ENCODE measurements around the gene DLK1.
A peak's percentile ranks its signal among the peaks of the same experiment; 100 is the strongest.

The DLK1 gene

GRCh38 chr14:100734031-100734990 is 7.6 kb downstream of the DLK1 start:
- no peak for DNase-seq

- no peak for DNase-seq
Observed at GRCh38 chr14:100735271-100735670, 8.6 kb downstream of the DLK1 start.

GRCh38 chr14:100736269-100737180 is 9.8 kb downstream of the DLK1 start:
- DNase-seq, result no peak

DNA sequence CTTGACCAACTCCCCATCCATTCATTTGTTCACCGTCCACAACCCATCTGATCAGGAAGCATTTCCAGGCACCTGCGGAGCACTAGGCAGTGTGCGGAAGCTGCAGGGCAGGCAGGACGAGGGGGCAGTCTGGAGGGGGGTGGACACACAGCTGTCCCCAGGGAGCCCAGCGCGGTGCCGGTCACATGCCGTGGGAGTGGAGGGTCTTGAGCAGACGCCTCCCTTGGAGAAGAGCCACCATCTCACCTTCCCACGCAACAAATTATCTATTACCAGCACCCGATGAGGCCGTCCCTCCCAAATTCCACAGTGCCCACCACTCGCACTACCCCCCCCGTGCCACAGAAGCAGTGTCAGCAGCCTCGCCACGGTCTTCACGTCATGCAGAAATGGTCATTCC is 10.8 kb downstream of the DLK1 start:
- no peak for DNase-seq

- DNase-seq, result no peak
Observed at GRCh38 chr14:100738269-100738691, 11.6 kb downstream of the DLK1 start.

GRCh38 chr14:100738704-100739131 is 12.0 kb downstream of the DLK1 start:
- DNase-seq, result no peak

DNA sequence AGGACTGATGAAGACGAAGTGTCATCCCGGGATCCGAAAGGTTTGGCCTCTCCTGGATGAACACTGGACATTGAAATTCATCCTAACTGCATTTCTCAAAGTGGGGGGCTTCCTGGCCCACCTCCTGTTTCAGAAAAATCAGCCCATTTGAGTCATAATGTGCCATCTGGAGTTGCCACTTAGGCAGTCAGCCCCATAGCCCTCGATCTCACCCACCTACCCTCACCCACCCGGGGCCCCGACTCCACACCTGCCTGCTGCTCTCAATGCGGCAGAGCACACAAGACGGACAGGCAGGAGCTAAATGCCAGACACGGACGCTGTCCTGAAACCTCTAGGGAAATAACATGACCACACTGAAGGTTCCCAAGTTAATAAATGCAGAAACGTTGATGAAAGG is 12.6 kb downstream of the DLK1 start:
- peak in 1 of 2 experiments; percentile 54 for DNase-seq

GRCh38 chr14:100740196-100740825 is 13.6 kb downstream of the DLK1 start:
- DNase-seq, result no peak

- DNase-seq, result no peak
Observed at GRCh38 chr14:100740929-100741328, 14.2 kb downstream of the DLK1 start.

GRCh38 chr14:100741966-100742365 is 15.3 kb downstream of the DLK1 start:
- DNase-seq, result no peak

DNA sequence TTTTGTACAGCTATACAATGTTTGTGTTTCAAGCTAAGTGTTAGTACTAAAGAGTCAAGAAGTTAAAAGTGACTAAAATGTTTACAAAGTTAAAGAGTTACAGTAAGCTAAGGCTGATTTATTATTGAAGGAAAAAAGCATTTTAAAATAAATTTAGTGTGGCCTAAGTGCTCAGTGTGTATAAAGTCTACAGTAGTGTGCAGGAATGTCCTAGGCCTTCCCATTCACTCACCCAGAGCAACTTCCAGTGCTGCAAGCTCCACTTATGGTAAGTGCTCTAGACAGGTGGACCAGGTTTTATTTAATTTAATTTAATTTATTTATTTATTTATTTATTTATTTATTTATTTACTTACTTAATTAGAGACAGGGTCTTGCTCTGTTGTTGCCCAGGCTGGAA is 19.6 kb downstream of the DLK1 start:
- no peak for DNase-seq

DNA sequence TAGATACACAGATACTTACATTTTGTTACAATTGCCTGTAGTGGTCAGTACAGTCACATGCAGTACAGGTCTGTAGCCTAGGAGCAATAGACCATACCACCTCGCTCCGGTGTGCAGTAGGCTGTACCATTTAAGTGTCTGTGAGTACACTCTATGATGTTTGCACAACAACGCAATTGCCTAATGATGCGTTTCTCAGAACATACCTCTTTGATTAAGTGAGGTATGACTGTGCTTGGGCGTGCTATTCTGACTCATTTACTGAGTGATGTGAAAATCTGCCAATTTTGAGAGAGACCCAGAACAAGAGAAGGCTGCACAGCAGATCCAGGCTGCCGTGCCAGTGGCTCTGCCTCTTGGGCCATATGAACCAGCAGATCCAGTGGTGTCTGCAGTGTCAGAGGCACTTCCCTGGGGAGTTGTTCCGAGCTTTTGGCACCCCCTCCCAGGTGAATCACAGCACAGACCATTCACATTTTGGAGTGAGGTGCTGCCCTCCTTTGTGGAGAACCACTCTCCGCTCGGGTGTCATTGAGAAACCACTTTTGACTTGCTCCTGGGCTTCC is 20.4 kb downstream of the DLK1 start:
- no peak for DNase-seq

GRCh38 chr14:100747736-100748135 is 21.0 kb downstream of the DLK1 start:
- no peak for DNase-seq

- DNase-seq, result no peak
Observed at GRCh38 chr14:100748403-100748802, 21.7 kb downstream of the DLK1 start.

DNA sequence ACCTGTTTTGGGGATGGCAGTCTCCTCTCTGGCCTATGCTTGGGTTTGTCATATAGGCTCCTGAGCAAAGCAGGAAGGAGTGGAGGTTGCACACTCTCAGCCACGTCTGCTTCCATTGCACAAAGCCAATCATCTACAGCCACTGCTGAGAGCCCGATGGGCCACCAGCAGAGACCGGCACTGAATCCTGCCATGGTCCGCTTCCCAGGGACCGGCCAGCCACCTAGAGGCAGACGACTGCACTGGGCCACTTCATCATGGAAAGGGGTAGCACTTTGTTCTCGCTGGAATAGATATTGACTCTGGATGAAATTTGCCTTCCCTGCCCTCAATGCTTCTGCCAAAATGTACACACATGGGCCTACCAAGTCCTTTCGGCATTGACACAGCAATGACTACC is 22.3 kb downstream of the DLK1 start:
- no peak for DNase-seq

GRCh38 chr14:100749967-100750597 is 23.4 kb downstream of the DLK1 start:
- no peak for DNase-seq

DNA sequence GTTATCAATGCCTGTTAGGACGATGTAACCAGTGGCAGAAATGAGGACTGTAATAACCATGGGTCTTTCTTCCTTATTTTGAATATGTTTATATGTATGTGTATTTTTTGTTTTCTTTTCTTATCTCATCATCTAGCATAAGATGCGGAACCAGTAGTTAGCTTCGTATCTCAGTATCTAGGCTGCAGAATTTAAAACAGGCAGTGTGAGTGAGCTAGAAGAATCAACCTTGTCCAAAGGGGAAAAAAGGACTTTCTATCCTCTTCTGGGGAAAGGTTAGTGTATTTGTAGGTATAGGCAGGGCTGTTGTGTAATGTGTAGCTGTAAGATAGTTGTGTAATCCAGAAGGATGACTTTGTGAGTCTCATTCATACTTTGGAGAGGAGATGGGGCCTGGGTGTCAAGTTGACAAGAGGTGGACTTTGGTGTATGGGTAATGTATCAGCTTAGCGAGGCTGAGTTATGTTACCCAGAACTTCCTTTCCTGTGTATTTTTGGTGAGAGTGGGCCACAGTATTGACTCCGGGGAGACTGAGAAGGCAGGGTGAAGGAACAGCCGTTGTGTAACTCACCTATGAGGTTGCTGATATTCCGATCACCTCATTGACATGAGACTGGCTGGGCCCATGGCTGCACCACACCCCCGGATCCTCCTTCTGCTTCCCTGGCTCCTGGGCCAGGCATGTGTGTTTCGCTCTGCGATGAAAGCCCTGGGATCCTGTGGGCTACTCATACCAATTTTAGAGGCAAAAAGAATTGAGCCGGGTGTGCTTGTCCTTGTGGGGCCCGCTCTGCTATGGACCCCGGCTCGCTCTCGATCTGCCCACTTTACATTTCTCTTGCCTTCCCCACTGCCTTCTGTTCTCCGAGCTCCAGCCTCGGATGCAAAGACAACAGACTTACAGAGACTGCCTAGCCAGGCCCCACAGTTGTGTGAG is 24.3 kb downstream of the DLK1 start:
- no peak for DNase-seq

- DNase-seq, result no peak
Observed at GRCh38 chr14:100754020-100754419, 27.3 kb downstream of the DLK1 start.

DNA sequence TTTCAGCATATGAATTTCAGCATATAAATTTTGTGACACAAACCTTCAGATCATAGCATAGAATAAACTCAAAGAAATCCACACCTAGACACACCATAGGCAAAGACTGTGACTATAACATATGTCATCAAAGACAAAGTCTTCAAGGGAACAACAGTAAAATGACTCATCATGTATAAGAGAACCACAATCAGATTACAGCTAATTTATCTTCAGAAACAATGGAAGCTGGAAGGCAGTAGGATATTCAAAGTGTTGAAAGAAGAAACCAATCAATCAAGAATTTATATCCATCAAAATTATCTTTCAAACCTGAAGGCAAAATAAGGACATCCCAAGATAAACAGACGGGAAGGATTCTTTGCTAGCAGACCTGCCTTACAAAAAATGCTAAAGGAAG is 29.0 kb downstream of the DLK1 start:
- DNase-seq, result no peak

GRCh38 chr14:100761481-100761880 is 34.8 kb downstream of the DLK1 start:
- DNase-seq, result no peak

DNA sequence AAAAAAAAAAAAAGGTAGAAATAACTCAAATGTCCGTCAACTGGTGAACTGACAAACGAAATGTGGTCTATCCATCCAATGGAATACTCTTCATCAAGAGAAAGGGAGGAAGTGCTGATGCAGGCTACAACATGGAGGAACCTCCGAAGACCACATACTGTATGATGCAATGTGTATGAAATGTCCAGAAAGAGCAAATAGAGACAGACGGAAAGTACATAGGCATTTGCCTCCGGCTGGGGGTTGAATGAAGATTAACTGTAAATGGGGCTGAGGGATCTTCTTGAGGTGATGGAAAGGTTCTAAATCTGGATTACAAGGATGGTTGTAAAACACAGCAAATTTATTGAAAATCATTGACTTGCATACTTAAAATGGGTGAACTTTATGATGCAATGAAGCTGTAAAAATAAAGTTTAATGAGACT is 35.4 kb downstream of the DLK1 start:
- no peak for DNase-seq
